Kidney (tissue), 14 donors: ENCODE measurements around the gene PRKCE. TPM values are rescaled to one million over a fixed set of nuclear protein-coding genes. Genes with fewer than 3 reads are reported as not detected.

Source experiments
- DNase-seq, 5 donors: peaks; one replicate each; pipeline ENCODE4 v3.0.0-alpha.2; 2013 to 2020
- FAIRE-seq: peaks from 2 replicates; lab custom pipeline; 2012; peaks lifted over from hg19 to GRCh38; lab: Jason Lieb, UNC
- H3K27ac ChIP-seq, 2 donors: one replicate each; pipeline ENCODE4 v1.7.0; 2013; ENCODE audit warnings: low read depth in 2 of 2, low read length in 2 of 2, inconsistent platforms in 1 of 2
- H3K27me3 ChIP-seq: one replicate; pipeline ENCODE4 v1.7.1; 2013; ENCODE audit warnings: low read length, inconsistent platforms; ENCODE audit not compliant: control insufficient read depth, insufficient read depth
- H3K36me3 ChIP-seq, 3 donors: one replicate each; pipeline versions ENCODE4 v1.7.0 to v1.7.1; 2013; ENCODE audit warnings: low read length in 3 of 3, control low read depth in 1 of 3, inconsistent platforms in 1 of 3; ENCODE audit not compliant: insufficient read depth in 3 of 3, control insufficient read depth in 2 of 3
- H3K4me1 ChIP-seq, 3 donors: one replicate each; pipeline versions ENCODE4 v1.7.0 to v1.7.1; 2013; ENCODE audit warnings: low read length in 3 of 3, inconsistent platforms in 1 of 3, low read depth in 1 of 3; ENCODE audit not compliant: control insufficient read depth in 2 of 3, insufficient read depth in 2 of 3
- H3K4me3 ChIP-seq, 3 donors: one replicate each; pipeline versions ENCODE4 v1.7.0 to v1.8.1; 2013; ENCODE audit warnings: low read length in 3 of 3, control low read depth in 1 of 3, inconsistent platforms in 1 of 3
- H3K9ac ChIP-seq, 3 donors: one replicate each; pipeline versions ENCODE4 v1.7.0 to v1.7.1; 2013; ENCODE audit warnings: low read length in 3 of 3, control low read depth in 1 of 3, inconsistent platforms in 1 of 3
- H3K9me3 ChIP-seq, 3 donors: one replicate each; pipeline versions ENCODE4 v1.7.0 to v1.7.1; 2013; ENCODE audit warnings: low read length in 3 of 3, control low read depth in 1 of 3, inconsistent platforms in 1 of 3; ENCODE audit not compliant: control insufficient read depth in 2 of 3, insufficient read depth in 1 of 3
- intact Hi-C: fragments of 100-400 bp; cut with DNase I; formaldehyde crosslinking; loops from one replicate; pipeline ENCODE4 v1.11.1; 2022
- polyA plus RNA-seq: library from polyadenylated mRNA; stranded (reverse); fragments of 350-450 nt; fragmentation: Illumina TruSeq; extraction: RNeasy Lipid Tissue Mini Kit (QIAGEN cat#74804); gene quantifications from one replicate; pipeline ENCODE4 v1.2.3, GENCODE V29; 2014; ENCODE audit warnings: low read depth, low replicate concordance; ENCODE audit not compliant: insufficient read depth
- total RNA-seq: library from RNA; stranded (reverse); fragmentation: NEBNext Ultra II Directional; extraction: Animal tissue kit (Norgen Biotek cat#: 25700); gene quantifications from one replicate; pipeline ENCODE4 v1.2.1, GENCODE V29; 2021
- TF ChIP-seq, protein P1 (sequence below): IDR thresholded peaks from 3 replicates; pipeline ENCODE4 v1.5.1; 2012; ENCODE audit warnings: mild to moderate bottlenecking, moderate library complexity, borderline replicate concordance; ENCODE audit not compliant: insufficient read depth; ENCODE audit errors: extremely low read depth
- donor health status: control.
- donor health status: control.
- donor health status: control.
- donor health status: control.
- donor health status: control.
- donor health status: DM: yes; HTN: yes; CAD: no.
- donor health status: Normal renal cell carcinoma (clear cell type).

PRKCE gene
- total and polyA plus RNA-seq, 2 donors from 2014 or later: 11.1 to 27.3 TPM

DNA sequence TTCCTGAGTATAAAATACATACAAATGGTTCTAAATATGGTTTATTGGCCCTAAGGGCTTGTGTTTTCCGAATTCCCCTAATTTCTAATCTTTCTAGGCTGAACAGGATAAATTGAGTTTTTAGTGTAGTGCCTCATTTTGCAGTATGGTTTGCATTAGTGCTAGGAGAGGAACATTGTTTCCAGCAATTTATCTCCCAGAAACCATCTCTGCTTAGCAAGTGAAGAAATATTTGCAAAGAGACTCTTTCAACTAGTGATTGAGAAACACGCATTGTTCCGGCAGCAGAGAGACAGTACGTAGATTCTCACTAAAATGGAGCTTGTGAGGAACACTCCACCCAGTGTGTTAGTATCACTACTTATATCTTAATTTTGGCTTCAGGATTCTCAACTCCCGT lies 468.0 kb downstream of the PRKCE start:
- Histone ChIP-seq H3K36me3 (no peaks in the 10 kb centered on the region), H3K9me3 (no peaks in the 10 kb centered on the region), H3K27ac (peak overlapping the region; percentile 10 to 84), H3K4me1 (peaks cover 0 to 7% (median 6%) of the 10 kb centered on the region in 3 donors), H3K27me3 (no peaks in the 10 kb centered on the region), H3K9ac (no peak overlapping the region), H3K4me3 (no peak overlapping the region)
- DNase-seq (no peak), FAIRE-seq (no peak)
- intact Hi-C loops: no loop called here
- TF ChIP-seq, protein P1, sequence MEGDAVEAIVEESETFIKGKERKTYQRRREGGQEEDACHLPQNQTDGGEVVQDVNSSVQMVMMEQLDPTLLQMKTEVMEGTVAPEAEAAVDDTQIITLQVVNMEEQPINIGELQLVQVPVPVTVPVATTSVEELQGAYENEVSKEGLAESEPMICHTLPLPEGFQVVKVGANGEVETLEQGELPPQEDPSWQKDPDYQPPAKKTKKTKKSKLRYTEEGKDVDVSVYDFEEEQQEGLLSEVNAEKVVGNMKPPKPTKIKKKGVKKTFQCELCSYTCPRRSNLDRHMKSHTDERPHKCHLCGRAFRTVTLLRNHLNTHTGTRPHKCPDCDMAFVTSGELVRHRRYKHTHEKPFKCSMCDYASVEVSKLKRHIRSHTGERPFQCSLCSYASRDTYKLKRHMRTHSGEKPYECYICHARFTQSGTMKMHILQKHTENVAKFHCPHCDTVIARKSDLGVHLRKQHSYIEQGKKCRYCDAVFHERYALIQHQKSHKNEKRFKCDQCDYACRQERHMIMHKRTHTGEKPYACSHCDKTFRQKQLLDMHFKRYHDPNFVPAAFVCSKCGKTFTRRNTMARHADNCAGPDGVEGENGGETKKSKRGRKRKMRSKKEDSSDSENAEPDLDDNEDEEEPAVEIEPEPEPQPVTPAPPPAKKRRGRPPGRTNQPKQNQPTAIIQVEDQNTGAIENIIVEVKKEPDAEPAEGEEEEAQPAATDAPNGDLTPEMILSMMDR: no peak

DNA sequence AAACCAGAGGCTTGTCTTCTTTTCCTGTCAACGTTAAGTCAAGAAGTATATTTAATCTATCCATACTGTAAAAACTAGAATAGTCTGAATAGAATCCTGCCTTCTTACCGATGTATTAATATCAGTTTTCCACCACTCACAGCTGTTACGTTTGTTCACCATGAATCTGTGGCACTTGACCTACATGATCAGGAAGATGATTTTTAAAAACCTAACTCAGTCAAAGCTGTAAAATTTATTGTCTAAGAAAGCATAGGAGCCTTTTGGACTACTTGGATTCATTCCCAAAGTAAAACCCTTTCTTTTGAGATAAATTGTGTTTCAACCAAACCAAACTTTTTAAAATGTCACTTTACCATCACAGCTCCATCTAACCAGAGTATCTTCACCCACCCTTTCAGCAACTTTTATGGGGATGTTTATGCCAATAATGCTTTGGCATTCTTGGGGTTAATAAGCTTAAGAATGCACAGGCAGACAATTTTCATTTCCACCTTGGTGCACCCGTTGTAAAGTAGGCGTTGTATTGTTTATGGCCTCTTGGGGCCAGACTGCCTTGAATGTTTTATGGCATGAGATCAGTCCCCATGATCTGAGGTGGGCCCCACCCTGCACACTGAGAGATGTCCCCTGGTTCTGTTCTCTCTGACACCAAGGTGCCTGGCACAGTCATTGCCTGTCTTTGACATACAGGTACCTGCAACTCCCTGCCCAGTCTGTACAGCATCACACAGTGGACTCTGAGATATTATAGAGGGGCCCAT lies 469.5 kb downstream of the PRKCE start:
- Histone ChIP-seq H3K27ac (no peak overlapping the region), H3K27me3 (no peaks in the 10 kb centered on the region), H3K9me3 (no peaks in the 10 kb centered on the region), H3K9ac (no peak overlapping the region), H3K4me1 (peaks cover 0 to 7% (median 6%) of the 10 kb centered on the region in 3 donors), H3K36me3 (no peaks in the 10 kb centered on the region), H3K4me3 (no peak overlapping the region)
- TF ChIP-seq, protein P1: no peak
- DNase-seq (no peak), FAIRE-seq (no peak)
- intact Hi-C loops: no loop called here

DNA sequence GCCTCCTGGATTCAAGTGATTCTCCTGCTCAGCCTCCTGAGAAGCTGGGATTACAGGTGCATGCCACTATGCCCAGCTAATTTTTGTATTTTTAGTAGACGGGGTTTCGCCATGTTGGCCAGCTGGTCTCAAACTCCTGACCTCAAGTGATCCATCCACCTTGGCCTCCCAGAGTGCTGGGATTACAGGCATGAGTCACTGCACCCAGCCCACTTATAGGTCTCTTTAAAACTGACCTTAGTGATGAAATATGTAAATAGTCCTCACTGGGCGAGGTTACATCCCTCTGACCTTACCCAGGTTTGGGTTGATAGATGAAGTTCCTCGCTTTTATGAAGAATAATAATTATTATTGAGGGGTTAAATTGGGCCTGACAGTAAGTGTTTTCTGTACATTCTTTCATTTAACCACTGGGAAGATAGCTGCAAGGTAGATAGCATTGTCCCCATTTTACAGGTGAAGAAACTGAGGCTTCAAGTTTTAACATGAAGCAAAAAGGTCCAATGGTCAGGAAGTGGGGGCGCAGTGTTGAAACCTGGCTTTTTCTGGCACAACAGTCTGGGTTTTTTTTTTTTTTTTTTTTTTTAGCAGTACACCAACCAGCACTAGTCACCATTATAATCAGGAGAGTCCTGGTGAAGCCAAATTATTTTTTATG lies 471.0 kb downstream of the PRKCE start:
- H3K9me3 ChIP-seq: no peaks in the 10 kb centered on the region
- TF ChIP-seq, protein P1: no peak
- FAIRE-seq (no peak), DNase-seq (no peak)
- H3K4me1 ChIP-seq: peaks cover 0 to 7% (median 4%) of the 10 kb centered on the region in 3 donors
- no peak overlapping the region for H3K27ac ChIP-seq
- H3K27me3 ChIP-seq: no peaks in the 10 kb centered on the region
- intact Hi-C loops: no loop called here
- H3K4me3 ChIP-seq: no peak overlapping the region
- no peak overlapping the region for H3K9ac ChIP-seq
- H3K36me3 ChIP-seq: peaks cover 0 to 2% (median 0%) of the 10 kb centered on the region in 3 donors
